H9 (cell line): ENCODE data around the gene TSPAN9. TPM values are rescaled to one million over a fixed set of nuclear protein-coding genes. Genes with fewer than 3 reads are reported as not detected.
A peak's percentile ranks its signal among the peaks of the same experiment; 100 is the strongest.

Experiments
- DNase-seq: peaks from one replicate; pipeline ENCODE4 v3.0.0-alpha.2; 2017
- H2AFZ ChIP-seq: one replicate; pipeline ENCODE4 v1.6.1; 2013; ENCODE audit warnings: mild to moderate bottlenecking, low read length, control low read depth, moderate library complexity
- H2AK5ac ChIP-seq: 2 replicates; pipeline ENCODE4 v1.6.1; 2013; ENCODE audit warnings: low read length, control low read depth, mixed read lengths; ENCODE audit not compliant: insufficient read length
- H2BK120ac ChIP-seq: one replicate; pipeline ENCODE4 v1.6.1; 2013; ENCODE audit warnings: low read depth, mild to moderate bottlenecking, low read length, control low read depth, inconsistent platforms; ENCODE audit not compliant: poor library complexity, severe bottlenecking
- H2BK12ac ChIP-seq: 2 replicates; pipeline ENCODE4 v1.6.1; 2013; ENCODE audit warnings: low read length, control low read depth, mixed read lengths, low read depth; ENCODE audit not compliant: insufficient read length
- H2BK15ac ChIP-seq: 2 replicates; pipeline ENCODE4 v1.6.1; 2013; ENCODE audit warnings: low read depth, low read length, control low read depth
- H2BK20ac ChIP-seq: one replicate; pipeline ENCODE4 v1.6.1; 2013; ENCODE audit warnings: low read depth, mild to moderate bottlenecking, low read length, control low read depth, inconsistent platforms; ENCODE audit not compliant: poor library complexity, severe bottlenecking
- H2BK5ac ChIP-seq: 2 replicates; pipeline ENCODE4 v1.6.1; 2013; ENCODE audit warnings: low read length, control low read depth, mixed read lengths; ENCODE audit not compliant: insufficient read length
- H3K14ac ChIP-seq: 2 replicates; pipeline ENCODE4 v1.6.1; 2013; ENCODE audit warnings: low read length, control low read depth; ENCODE audit not compliant: insufficient read depth
- H3K18ac ChIP-seq: 2 replicates; pipeline ENCODE4 v1.6.1; 2013; ENCODE audit warnings: low read depth, mild to moderate bottlenecking, mixed read lengths, low read length, control low read depth; ENCODE audit not compliant: insufficient read length
- H3K23ac ChIP-seq: 2 replicates; pipeline ENCODE4 v1.6.1; 2013; ENCODE audit warnings: low read length, control low read depth, mixed read lengths, low read depth; ENCODE audit not compliant: insufficient read length
- H3K23me2 ChIP-seq: 2 replicates; pipeline ENCODE4 v1.6.1; 2013; ENCODE audit warnings: low read depth, mild to moderate bottlenecking, mixed read lengths, low read length, control low read depth; ENCODE audit not compliant: insufficient read length, poor library complexity, severe bottlenecking
- H3K27ac ChIP-seq: 2 replicates; pipeline ENCODE4 v1.5.1; 2013; ENCODE audit warnings: low read length, control low read depth, mixed read lengths, low read depth; ENCODE audit not compliant: insufficient read length
- H3K27me3 ChIP-seq: 2 replicates; pipeline ENCODE4 v1.6.1; 2013; ENCODE audit warnings: low read length, control low read depth, inconsistent platforms; ENCODE audit not compliant: insufficient read depth
- H3K4ac ChIP-seq: 2 replicates; pipeline ENCODE4 v1.6.1; 2013; ENCODE audit warnings: low read depth, mild to moderate bottlenecking, control low read depth, inconsistent platforms, low read length, moderate library complexity
- H3K4me1 ChIP-seq: 2 replicates; pipeline ENCODE4 v1.6.1; 2013; ENCODE audit warnings: low read length, control low read depth, inconsistent platforms; ENCODE audit not compliant: insufficient read depth
- H3K4me2 ChIP-seq: 2 replicates; pipeline ENCODE4 v1.6.1; 2013; ENCODE audit warnings: low read length, control low read depth, mixed read lengths; ENCODE audit not compliant: insufficient read length, insufficient read depth
- H3K56ac ChIP-seq: 2 replicates; pipeline ENCODE4 v1.6.1; 2013; ENCODE audit warnings: low read depth, mild to moderate bottlenecking, mixed read lengths, low read length, control low read depth; ENCODE audit not compliant: insufficient read length
- H3K79me1 ChIP-seq: 2 replicates; pipeline ENCODE4 v1.6.1; 2013; ENCODE audit warnings: low read depth, mild to moderate bottlenecking, moderate library complexity, low read length, control low read depth, inconsistent platforms; ENCODE audit not compliant: insufficient read depth, poor library complexity, severe bottlenecking
- H3K79me2 ChIP-seq: 2 replicates; pipeline ENCODE4 v1.6.1; 2013; ENCODE audit warnings: low read length, control low read depth, inconsistent platforms; ENCODE audit not compliant: insufficient read depth
- H3K9ac ChIP-seq: 2 replicates; pipeline ENCODE4 v1.6.1; 2013; ENCODE audit warnings: low read length, control low read depth, mixed read lengths; ENCODE audit not compliant: insufficient read length; ENCODE audit errors: extremely low read depth
- H3K9me3 ChIP-seq: one replicate; pipeline ENCODE4 v1.6.1; 2013; ENCODE audit warnings: low read depth, low read length, inconsistent platforms; ENCODE audit not compliant: control insufficient read depth
- H3T11ph ChIP-seq: one replicate; pipeline ENCODE4 v1.6.1; 2013; ENCODE audit warnings: mild to moderate bottlenecking, low read length, control low read depth, inconsistent platforms
- H4K20me1 ChIP-seq: one replicate; pipeline ENCODE4 v1.6.1; 2013; ENCODE audit not compliant: control insufficient read depth, insufficient read length, insufficient read depth
- H4K5ac ChIP-seq: 2 replicates; pipeline ENCODE4 v1.6.1; 2013; ENCODE audit warnings: low read depth, mild to moderate bottlenecking, mixed read lengths, low read length, control low read depth; ENCODE audit not compliant: insufficient read length
- H4K8ac ChIP-seq: replicated peaks from 2 replicates; pipeline ENCODE4 v1.6.1; 2013; ENCODE audit warnings: low read length, control low read depth, mixed read lengths, low read depth; ENCODE audit not compliant: insufficient read length
- H4K91ac ChIP-seq: 2 replicates; pipeline ENCODE4 v1.6.1; 2013; ENCODE audit warnings: low read depth, mild to moderate bottlenecking, moderate library complexity, mixed read lengths, low read length, control low read depth; ENCODE audit not compliant: insufficient read length
- H3K27ac Mint-ChIP-seq, 3 experiments: 2 replicates in 2 of 3; 3 replicates in 1 of 3; pipeline ENCODE4 v1.8.0; 2020 to 2021; ENCODE audit warnings: mixed read lengths in 3 of 3, mild to moderate bottlenecking in 1 of 3, moderate library complexity in 1 of 3
- H3K27me3 Mint-ChIP-seq: 2 replicates; pipeline ENCODE4 v1.8.0; 2021; ENCODE audit warnings: low read depth, mild to moderate bottlenecking, moderate library complexity, mixed read lengths
- H3K36me3 Mint-ChIP-seq, 3 experiments: 2 replicates in 2 of 3; 3 replicates in 1 of 3; pipeline ENCODE4 v1.8.0; 2020 to 2021; ENCODE audit warnings: low read depth in 3 of 3, mixed read lengths in 3 of 3; ENCODE audit not compliant: insufficient read depth in 1 of 3
- H3K4me1 Mint-ChIP-seq, 2 experiments: 2 replicates each; pipeline ENCODE4 v1.8.0; 2020; ENCODE audit warnings: mixed read lengths in 2 of 2
- H3K4me3 Mint-ChIP-seq, 2 experiments: 2 replicates in 1 of 2; 3 replicates in 1 of 2; pipeline ENCODE4 v1.8.0; 2020 to 2021; ENCODE audit warnings: mild to moderate bottlenecking in 2 of 2, mixed read lengths in 2 of 2, moderate library complexity in 1 of 2
- H3K9me3 Mint-ChIP-seq, 2 experiments: 2 replicates in 1 of 2; 3 replicates in 1 of 2; pipeline ENCODE4 v1.8.0; 2020; ENCODE audit warnings: mild to moderate bottlenecking in 2 of 2, mixed read lengths in 2 of 2, moderate library complexity in 1 of 2
- WGBS: extraction: QIAGEN DNeasy Blood & Tissue Kit; methylation state at CpG from one replicate; pipeline ENCODE4 v1.1.7; 2013; ENCODE audit warnings: missing lambda C conversion rate, low lambda C conversion rate, mixed read lengths; ENCODE audit not compliant: insufficient read length; ENCODE audit errors: extremely low coverage; 5-methylcytosine and 5-hydroxymethylcytosine counted together
- total RNA-seq: library from RNA; stranded (reverse); gene quantifications from 2 replicates; pipeline ENCODE4 v1.2.1, GENCODE V29; 2021
- TF ChIP-seq, protein P1 (sequence below): fragments of 200-600 bp; sonication (generic); conservative IDR thresholded peaks from 3 replicates; pipeline ENCODE4 v1.8.0; 2021; ENCODE audit warnings: antibody characterized with exemption, mild to moderate bottlenecking

The TSPAN9 gene
- total RNA-seq, 1 experiment from 2014 or later, result 19.0 TPM

DNA sequence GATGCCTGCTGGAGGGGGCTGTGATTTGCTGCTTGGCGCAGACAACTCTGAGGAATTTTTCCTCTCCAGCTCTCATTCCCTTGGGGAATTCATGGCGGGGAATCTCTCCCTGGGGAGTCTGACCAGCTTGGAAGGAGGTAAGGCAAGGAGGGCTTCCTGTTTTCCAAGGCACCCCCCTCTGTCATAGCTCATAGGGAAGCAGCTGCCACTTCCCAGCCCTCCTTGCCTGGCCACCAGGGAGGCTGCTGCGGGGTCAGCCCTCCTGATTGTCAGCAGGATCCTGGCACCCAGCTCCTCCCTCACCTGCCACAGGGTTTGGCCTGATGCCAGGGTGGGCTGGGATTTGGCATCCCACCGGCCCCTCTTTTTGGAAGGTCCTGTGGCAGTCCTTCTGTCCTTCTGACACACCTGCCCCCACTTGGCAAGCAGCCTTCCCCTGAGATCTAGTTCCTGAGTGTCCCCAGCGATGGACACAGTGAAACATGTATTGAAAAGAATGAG, 74.9 kb downstream of the TSPAN9 start:
- Histone ChIP-seq H4K8ac (no peak overlapping the region), H3T11ph (no peak overlapping the region), H3K27me3 (no peaks in the 10 kb centered on the region), H3K4me1 (peaks cover 9% of the 10 kb centered on the region; the same call in 1 of the 2 replicates), H3K79me1 (no peaks in the 10 kb centered on the region), H3K23me2 (no peaks in the 10 kb centered on the region), H3K79me2 (no peaks in the 10 kb centered on the region), H3K9ac (no peak overlapping the region), H4K91ac (no peak overlapping the region), H2AFZ (no peak overlapping the region), H2BK15ac (no peak overlapping the region), H3K9me3 (no peaks in the 10 kb centered on the region), H3K4ac (no peak overlapping the region), H2BK12ac (no peak overlapping the region), H2BK20ac (no peak overlapping the region), H2BK5ac (no peak overlapping the region), H3K18ac (no peak overlapping the region), H3K56ac (no peak overlapping the region), H3K4me2 (no peak overlapping the region), H3K14ac (no peak overlapping the region), H2AK5ac (no peak overlapping the region), H2BK120ac (no peak overlapping the region), H4K5ac (no peak overlapping the region), H3K27ac (no peak overlapping the region), H3K23ac (no peak overlapping the region), H4K20me1 (peaks cover 3% of the 10 kb centered on the region)
- peak; percentile 76 for DNase-seq
- WGBS, result no CpG with 5 or more reads among the region's 5 CpGs
- Mint-ChIP-seq H3K4me1 (peaks cover 51 to 65% of the 10 kb centered on the region in 2 experiments), H3K9me3 (no peaks in the 10 kb centered on the region), H3K36me3 (no peaks in the 10 kb centered on the region), H3K27ac (peak overlapping the region in 2 of 3 experiments; percentile 82 to 95; a peak in 4 of 7 replicates), H3K4me3 (peak overlapping the region in 1 of 2 experiments; percentile 42; a peak in 1 of 5 replicates), H3K27me3 (no peaks in the 10 kb centered on the region)
- TF ChIP-seq, protein P1, sequence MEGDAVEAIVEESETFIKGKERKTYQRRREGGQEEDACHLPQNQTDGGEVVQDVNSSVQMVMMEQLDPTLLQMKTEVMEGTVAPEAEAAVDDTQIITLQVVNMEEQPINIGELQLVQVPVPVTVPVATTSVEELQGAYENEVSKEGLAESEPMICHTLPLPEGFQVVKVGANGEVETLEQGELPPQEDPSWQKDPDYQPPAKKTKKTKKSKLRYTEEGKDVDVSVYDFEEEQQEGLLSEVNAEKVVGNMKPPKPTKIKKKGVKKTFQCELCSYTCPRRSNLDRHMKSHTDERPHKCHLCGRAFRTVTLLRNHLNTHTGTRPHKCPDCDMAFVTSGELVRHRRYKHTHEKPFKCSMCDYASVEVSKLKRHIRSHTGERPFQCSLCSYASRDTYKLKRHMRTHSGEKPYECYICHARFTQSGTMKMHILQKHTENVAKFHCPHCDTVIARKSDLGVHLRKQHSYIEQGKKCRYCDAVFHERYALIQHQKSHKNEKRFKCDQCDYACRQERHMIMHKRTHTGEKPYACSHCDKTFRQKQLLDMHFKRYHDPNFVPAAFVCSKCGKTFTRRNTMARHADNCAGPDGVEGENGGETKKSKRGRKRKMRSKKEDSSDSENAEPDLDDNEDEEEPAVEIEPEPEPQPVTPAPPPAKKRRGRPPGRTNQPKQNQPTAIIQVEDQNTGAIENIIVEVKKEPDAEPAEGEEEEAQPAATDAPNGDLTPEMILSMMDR, result no peak
